ENCODE data around the gene SMIM36. TPM values are rescaled to one million over a fixed set of nuclear protein-coding genes. Genes with fewer than 3 reads are reported as not detected.
A peak's percentile ranks its signal among the peaks of the same experiment; 100 is the strongest.

Gene SMIM36
- total and polyA plus RNA-seq, 10 of the 15 experiments (the other 5 are each of a cell fraction or from before 2014, with no cell fraction given): not detected

- TF ChIP-seq ZNF592 (IDR thresholded peaks at IDR 0.05) (no peak), TARDBP (IDR thresholded peaks at IDR 0.05; ENCODE audit: borderline replicate concordance) (no peak), SUPT20H (IDR thresholded peaks at IDR 0.05; ENCODE audit: borderline replicate concordance, control insufficient read depth, low read depth, low read length) (no peak), FOS (IDR thresholded peaks at IDR 0.05; ENCODE audit: borderline replicate concordance, extremely low read depth, insufficient read length) (no peak), SRF (IDR thresholded peaks at IDR 0.05; ENCODE audit: low read depth in 2 of 2, low read length in 2 of 2) (no peak), WRNIP1 (IDR thresholded peaks at IDR 0.05; ENCODE audit: borderline replicate concordance, low read depth, low read length) (no peak), TAF1 (IDR thresholded peaks at IDR 0.05; ENCODE audit: borderline replicate concordance, low read depth, low read length) (no peak), HDAC6 (IDR thresholded peaks at IDR 0.05; ENCODE audit: unreplicated experiment) (no peak), CBFB (IDR thresholded peaks at IDR 0.05; ENCODE audit: low read depth) (no peak), ZNF207 (IDR thresholded peaks at IDR 0.05; ENCODE audit: borderline replicate concordance) (no peak), IRF3 (IDR thresholded peaks at IDR 0.05) (no peak), NFXL1 (IDR thresholded peaks at IDR 0.05; ENCODE audit: borderline replicate concordance) (no peak), NFIC (IDR thresholded peaks at IDR 0.05; ENCODE audit: low read depth, low read length) (peak; percentile 93; the same call in 1 of the 2 replicates), STAT1 (conservative IDR thresholded peaks at IDR 0.05) (no peak), ZNF24 (IDR thresholded peaks at IDR 0.05) (0 out of 2 replicates have a peak, but pooled peaks have one; percentile 16), BCL11A (IDR thresholded peaks at IDR 0.05; ENCODE audit: low read depth, low read length) (peak; percentile 43; the same call in 1 of the 2 replicates), MEF2A (IDR thresholded peaks at IDR 0.05; ENCODE audit: insufficient read depth, low read depth, low read length) (peak; percentile 80), PBX3 (IDR thresholded peaks at IDR 0.05; ENCODE audit: insufficient replicate concordance, low read depth, low read length) (no peak), CREM (IDR thresholded peaks at IDR 0.05; ENCODE audit: low read depth) (no peak), ZBED1 (IDR thresholded peaks at IDR 0.05; ENCODE audit: borderline replicate concordance) (no peak), CEBPZ (IDR thresholded peaks at IDR 0.05; ENCODE audit: low read depth, low read length) (no peak), IRF4 (IDR thresholded peaks at IDR 0.05; ENCODE audit: low read depth, low read length) (peak; percentile 44; the same call in 1 of the 2 replicates)
Observed at GRCh38 chr17:55437159-55437605, 74.1 kb downstream of the SMIM36 start (continued).
